Measurements from ENCODE around the gene TMEM175. TPM values are rescaled to one million over a fixed set of nuclear protein-coding genes. Genes with fewer than 3 reads are reported as not detected.

Gene TMEM175
- total and polyA plus RNA-seq, 9 of the 15 experiments (the other 6 are each of a cell fraction or from before 2014, with no cell fraction given) = 0.13 to 30.9 (median 9.4) TPM

DNA sequence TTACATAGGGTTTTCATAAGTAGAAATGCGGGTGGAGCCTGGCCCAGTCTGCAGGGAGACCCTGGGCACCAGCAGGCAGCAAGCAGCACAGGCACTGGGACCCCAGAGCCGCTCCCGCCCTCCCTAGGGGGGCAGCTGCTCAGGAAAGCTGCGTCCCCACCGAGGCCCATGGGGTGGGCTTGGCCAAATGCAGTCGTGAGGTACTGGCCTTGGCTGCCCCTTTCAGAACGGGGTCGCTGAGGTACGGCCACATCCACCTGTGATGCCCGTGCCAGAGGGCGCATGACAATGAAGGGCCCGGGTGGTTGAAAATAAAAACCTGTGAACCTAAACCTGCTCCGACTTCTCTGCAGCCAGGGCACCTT lies 16.7 kb downstream of the TMEM175 start:
- Histone ChIP-seq H3K9me1 (ENCODE audit: control insufficient read depth, insufficient read depth, low read length) (no peaks in the 10 kb centered on the region), H4K20me1 (replicated peaks; ENCODE audit: control insufficient read depth, insufficient read depth, low read length) (0 out of 2 replicates have a peak, but pooled peaks cover 4% of the 10 kb centered on the region), H3K4me2 (ENCODE audit: insufficient read depth, low read length) (no peak overlapping the region), H3K4me3 (no peak overlapping the region), H3K4me1 (replicated peaks in 1 of 2; ENCODE audit: control insufficient read depth in 2 of 2, insufficient read depth in 2 of 2, low read length in 2 of 2) (peaks cover 0 to 48% of the 10 kb centered on the region in 2 experiments; a peak in 2 of 5 replicates), H3K9me3 (replicated peaks; ENCODE audit: control insufficient read depth, insufficient read depth, low read depth, low read length) (no peaks in the 10 kb centered on the region), H3K27me3 (ENCODE audit: control insufficient read depth in 2 of 2, insufficient read depth in 2 of 2, low read length in 2 of 2) (no peaks in the 10 kb centered on the region), H3K27ac (ENCODE audit: extremely low read depth, low read depth, low read length) (no peak overlapping the region), H3K9ac (ENCODE audit: insufficient read depth in 1 of 2, low read depth in 2 of 2, low read length in 2 of 2) (peak overlapping the region in 1 of 2 experiments; percentile 75; a peak in 2 of 4 replicates), H2AFZ (ENCODE audit: low read depth, low read length) (no peak overlapping the region), H3K36me3 (ENCODE audit: control insufficient read depth, insufficient read depth, low read length) (no peaks in the 10 kb centered on the region), H3K79me2 (ENCODE audit: control insufficient read depth, insufficient read depth, low read length) (no peaks in the 10 kb centered on the region)
- CTCF ChIA-PET (ENCODE audit: low intra/inter-chr PET ratio) = no interaction called here
- ATAC-seq = no peak
- POLR2A ChIA-PET = no interaction called here
- WGBS (ENCODE audit: insufficient coverage, low coverage, missing lambda C conversion rate) = 69% methylated on average over 11 of the region's 13 CpGs
- intact Hi-C loops (cut with micrococcal nuclease) = no loop called here
- no peak for FAIRE-seq
- BruUV-seq (replicated peaks) = no TSS peak
- DNase-seq (ENCODE audit: extremely low read depth in 1 of 4, low spot score in 3 of 4) = no peak
- in situ Hi-C loops (cut with MboI) = no loop called here
- TF ChIP-seq MAX (CRISPR knock-in tag; IDR thresholded peaks at IDR 0.05) (no peak), HCFC1 (IDR thresholded peaks at IDR 0.05; ENCODE audit: low read depth, low read length) (no peak), ZNF561 (CRISPR knock-in tag; conservative IDR thresholded peaks at IDR 0.05) (no peak), POLR2G (IDR thresholded peaks at IDR 0.05; ENCODE audit: low read depth, low read length) (0 out of 2 replicates have a peak, but pooled peaks have one; percentile 17), RBM39 (optimal IDR thresholded peaks at IDR 0.05; ENCODE audit: low read depth, low read length) (no peak), CBX2 (IDR thresholded peaks at IDR 0.05; ENCODE audit: insufficient read depth, low read length, poor library complexity, severe bottlenecking) (no peak)

Measured in K562 (cell line).